DMS53 (cell line): ENCODE data around the gene SFI1.
"Not testable (repeated sequence)": the region's sequence is repeated elsewhere in the genome, so short reads cannot be mapped to it uniquely, and the experiment has no call there.

ENCODE experiments used
- DNase-seq: peaks from one replicate; lab custom pipeline; 2025; lab: John Stamatoyannopoulos, UW

The SFI1 gene

DNA sequence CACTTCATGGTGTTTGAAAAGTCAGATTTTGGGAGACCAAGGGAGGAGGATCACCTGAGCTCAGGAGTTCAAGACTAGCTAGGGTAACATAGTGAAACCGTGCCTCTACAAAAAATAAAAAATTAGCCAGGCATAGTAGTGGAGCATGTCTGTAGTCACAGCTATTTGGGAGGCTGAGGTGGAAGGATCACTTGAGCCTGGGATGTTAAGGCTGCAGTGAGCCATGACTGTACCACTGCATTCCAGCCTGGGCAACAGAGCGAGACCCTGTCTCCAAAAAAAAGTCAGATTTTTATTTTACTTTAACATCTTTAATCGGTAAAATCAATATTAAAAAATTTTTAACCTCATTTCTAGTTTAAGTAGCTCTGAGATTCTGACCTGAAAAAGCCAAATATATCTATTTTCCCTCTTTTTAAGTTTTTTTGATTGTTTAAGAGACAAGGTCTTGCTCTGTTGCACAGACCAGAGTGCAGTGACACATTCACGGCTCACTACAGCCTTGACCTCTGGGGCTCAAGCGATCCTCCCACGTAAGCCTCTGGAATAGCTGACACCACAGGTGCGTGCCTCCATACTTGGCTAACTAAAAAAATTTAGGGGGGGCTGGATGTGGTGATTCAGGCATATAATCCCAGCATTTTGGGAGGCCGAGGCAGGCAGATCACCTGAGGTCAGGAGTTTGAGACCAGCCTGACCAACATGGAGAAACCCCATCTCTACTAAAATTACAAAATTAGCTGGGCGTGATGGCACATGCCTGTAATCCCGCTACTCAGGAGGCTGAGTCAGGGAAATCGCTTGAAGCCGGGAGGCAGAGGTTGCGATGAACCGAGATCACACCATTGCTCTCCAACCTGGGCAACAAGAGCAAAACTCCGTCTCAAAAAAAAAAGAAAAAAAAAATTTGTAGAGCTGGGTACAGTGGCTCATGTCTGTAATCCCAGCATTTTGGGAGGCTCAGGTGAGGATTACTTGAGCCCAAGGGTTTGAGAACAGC, 48.4 kb downstream of the SFI1 start:
- no peak for DNase-seq

DNA sequence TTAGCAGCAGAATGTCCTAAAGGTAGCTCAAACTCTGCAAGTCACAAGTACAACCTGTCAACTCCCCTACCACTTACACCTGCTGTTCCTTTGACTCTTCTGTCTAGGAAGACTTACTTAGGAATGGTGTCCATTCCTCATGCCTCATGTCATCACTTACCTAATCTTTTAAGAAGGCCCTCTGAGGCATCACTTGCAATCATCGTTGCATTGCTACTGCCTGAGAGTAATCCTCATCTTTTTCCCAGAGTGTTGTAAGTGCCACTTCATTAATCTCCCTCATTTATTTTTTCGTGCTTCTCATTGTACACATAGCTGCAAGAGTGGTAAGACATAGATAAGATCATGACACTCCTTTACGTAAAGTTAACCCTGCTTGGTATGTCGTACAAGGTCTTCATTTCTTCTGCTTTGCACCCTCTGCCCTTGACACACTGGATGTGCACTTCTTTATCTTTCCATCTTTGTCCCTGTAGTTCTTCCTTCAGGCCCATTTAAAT, 54.6 kb downstream of the SFI1 start:
- DNase-seq = no peak

DNA sequence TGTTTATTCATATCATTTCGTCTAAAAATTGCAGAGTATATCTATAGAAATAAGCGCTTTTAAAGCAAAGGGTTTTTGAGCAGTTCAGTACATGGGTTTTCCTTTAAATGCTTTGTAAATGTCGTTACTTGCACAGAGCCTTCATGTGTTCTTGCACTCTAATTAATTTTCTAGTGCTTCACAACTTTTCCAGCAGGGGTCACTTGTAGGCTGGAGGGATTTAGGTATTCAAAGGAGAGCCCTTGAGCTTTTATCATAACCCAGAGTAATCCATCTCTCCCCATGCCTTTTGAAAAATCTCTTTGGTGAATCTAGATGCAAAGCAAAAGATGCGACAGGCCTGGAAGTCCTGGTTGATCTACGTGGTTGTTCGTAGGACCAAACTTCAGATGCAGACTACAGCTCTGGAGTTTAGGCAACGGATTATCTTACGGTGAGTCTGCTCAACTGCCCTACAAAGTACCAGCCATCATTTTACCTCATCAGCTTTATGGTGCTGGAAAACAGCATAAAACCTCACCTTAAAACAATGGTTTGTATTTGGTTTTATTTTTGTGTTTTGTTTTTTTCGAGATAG, 60.4 kb downstream of the SFI1 start:
- peak; percentile 32 for DNase-seq

DNA sequence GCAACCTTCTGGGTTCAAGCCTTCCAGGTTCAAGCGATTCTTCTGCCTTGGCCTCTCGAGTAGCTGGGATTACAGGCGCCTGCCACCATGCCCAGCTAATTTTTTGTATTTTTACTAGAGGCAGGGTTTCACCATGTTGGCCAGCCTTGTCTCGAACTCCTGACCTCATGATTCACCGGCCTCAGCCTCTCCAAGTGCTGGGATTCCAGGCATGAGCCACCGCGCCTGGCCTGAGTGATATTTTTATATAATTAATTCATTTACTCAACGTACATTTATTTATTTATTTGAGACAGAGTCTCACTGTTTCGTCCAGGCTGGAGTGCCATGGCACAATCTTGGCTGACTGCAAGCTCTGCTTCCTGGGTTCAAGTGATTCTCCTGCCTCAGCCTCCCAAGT, 62.2 kb downstream of the SFI1 start:
- not testable (repeated sequence) for DNase-seq

DNA sequence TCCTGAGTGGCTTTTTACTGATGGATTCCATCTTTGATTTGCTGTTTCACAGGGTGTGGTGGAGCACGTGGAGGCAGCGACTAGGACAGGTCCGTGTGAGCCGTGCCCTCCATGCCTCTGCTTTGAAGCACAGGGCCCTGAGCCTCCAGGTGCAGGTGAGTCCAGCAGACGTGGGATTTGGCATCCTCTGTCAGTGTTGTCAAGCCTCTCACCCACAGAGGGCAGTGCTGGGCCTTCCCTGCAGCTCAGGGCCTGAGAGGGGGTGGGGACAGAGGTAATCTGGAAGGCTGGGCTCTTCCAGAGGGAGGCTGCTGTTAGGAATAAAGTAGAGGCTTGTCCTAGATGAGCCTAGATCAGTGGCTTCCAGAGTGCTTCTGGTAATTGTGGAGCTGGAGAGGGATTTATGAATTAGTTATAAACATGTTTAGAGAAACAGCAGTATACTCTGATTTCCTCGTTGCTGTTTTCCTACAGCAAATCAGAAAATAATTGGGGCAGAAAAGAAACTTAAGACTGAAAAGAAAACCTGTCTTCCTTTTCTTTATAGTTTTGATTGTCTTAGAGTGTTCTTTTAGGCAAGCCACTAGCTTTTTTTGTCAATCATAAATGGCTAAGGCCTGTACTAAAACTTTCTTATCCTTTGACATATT, 65.0 kb downstream of the SFI1 start:
- peak; percentile 84 for DNase-seq

DNA sequence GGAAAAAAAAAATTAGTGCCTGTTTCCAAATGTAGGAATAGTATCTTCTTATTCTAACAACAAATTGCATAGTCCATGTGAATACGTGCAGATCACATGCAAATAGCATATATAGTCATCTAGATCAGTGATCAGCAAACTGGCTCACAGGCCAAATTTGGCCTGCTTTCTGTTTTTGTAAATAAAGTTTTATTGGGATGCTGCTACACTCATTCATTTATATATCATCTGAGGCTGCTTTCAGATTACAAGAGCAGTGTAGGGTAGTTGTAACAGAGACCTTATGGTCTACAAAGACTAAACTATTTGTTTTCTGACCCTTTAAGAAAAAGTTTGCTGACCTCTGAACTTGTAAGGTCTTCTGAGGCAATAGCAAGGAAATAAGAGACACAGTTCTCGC, 65.6 kb downstream of the SFI1 start:
- no peak for DNase-seq

DNA sequence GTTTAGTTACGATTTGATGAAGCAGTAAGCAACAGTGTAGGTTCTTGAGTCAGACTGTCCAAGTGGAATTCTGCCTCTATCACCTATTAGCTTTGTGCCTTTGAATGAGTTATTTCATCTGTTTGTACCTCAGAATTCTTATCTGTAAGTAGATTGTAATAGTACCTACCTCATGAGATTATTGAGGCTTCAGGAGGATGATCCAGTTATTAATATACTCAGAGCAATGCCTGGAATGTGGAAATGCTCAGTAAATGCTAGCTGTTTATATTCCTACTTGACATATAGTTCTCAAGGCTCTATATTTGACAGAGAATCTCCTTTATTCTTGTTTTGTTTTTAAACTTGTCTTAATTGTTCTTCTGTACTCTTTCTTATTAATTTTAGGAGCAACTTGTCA, 70.1 kb downstream of the SFI1 start:
- no peak for DNase-seq

DNA sequence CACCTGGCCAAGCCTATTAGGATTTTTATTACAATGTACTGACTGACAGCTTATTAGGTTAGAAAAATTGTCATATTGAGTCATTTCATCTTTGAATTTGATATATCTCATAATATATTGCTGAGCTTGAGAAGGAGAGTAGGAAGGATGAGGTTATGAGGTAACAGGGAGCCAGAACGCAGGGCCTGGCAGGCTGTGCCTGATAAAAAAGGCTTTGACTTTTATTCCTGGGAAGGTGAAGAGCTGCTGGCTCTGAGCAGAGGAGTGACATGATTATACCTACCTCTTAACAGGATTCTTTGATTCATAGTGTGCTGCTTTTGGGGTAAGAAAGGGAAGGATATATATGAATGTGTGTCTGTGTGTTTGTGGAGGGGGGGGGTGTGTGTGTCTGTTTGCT, 70.9 kb downstream of the SFI1 start:
- DNase-seq = no peak

DNA sequence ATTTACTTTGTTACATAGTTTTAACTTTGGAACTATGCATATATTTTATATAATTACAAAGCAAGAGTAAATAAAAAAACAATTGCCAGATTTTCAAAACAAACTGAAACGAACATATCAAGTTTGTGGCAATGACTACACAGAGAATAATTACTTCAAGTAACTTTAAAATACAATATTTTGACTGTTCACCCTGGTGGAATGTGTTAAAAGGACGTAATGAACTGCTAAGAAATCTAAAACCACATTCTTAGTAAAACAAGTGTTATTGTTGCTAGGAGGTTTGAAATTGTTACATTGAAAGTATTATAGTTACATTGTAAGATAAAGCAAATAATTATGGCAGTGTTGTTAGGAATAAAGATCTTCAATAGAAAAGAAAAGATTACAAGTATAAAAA, 71.4 kb downstream of the SFI1 start:
- DNase-seq = no peak

DNA sequence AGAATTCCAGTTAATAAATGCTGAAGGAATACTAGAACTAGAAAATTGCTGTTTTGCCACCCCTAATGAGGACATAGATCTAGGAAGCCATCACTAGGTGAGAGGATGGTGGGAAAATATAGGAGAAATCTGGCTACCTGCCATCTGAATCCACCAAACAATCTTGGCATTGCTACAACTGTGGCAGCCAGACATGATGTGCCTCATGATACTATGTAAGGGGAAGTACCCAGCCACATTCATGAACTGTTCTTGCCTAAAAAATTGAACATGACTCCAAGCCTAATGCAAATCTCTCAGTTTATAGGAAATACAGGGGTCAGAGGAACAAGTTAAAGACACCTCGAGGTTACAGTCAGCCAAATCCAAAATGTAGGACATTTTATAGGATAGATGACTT, 72.8 kb downstream of the SFI1 start:
- DNase-seq = no peak

DNA sequence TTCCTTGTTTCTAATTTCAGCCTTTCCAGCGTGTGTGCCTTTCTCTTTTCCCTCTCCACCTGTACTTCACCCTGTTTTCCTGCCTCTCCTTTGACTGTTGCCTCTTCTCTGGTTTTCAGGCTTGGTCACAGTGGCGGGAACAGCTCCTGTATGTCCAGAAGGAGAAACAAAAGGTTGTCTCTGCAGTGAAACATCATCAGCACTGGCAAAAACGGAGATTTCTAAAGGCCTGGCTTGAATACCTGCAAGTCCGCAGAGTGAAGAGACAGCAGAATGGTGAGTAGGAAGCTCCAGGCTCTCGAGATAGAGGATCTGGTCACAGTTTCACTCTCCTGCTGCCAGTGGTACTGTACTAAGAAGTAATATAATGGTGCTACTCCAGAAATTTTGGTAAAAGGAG, 76.6 kb downstream of the SFI1 start:
- no peak for DNase-seq

DNA sequence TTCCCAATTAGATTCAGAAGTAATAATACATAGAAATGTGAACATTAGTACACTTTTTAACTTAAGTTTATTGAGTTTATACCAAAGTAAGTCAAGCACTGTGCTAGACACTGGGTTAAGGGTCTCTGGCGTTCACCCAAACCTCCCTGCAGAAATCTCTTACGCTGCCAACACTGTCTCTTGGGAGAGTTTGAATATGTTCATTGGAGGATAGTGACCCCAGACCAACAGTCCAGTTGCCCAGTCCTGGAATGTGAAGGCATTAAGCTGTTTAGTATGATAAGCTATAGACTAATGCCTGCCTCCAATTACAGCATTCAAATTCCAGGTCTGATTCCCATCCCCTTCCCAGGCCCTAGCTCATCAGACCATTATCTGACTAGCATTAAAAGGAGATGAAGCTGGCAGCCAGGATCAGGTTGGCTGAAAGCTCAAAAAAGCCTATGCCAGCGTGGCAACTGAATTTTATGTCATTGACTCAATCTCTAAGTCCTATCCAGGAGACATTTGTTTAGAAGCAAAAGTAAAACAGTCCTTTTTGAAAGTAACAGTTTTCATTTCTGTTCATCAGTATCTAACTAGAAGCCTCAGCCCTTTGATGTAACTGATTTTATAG, 77.8 kb downstream of the SFI1 start:
- no peak for DNase-seq

DNA sequence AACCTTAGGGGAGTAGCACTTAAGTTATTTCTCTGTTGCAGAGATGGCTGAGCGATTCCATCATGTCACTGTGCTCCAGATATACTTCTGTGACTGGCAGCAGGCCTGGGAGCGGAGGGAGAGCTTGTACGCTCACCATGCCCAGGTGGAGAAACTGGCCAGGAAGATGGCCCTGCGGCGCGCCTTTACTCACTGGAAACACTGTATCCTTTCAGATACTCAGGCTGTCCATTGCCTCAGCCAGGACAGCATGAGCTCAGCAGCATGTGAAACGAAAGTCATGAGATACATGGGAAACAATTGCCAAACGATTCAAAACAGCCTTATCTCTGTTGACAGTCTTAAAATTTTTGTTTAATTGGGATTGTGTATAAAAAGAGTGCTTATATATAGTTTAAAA, 78.9 kb downstream of the SFI1 start:
- no peak for DNase-seq

DNA sequence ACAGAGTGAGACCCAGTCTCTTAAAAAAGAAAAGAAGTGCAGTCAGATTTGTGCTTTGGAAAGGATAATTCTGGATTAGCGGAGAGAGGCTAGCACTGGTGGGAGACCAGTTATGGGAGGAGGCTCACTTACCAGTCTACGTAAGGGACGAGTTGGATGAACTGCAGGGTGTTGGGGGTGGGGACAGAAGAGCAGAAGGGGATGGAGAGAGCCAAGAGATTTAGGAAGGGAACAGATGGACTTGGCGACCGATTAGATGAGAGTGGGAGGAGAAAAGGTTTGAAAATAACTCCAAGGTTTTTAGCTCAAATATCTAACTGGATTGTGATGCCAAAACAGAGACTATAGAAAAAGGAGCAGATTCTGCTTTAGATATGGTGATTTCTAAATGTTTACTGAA, 81.4 kb downstream of the SFI1 start:
- DNase-seq = no peak

DNA sequence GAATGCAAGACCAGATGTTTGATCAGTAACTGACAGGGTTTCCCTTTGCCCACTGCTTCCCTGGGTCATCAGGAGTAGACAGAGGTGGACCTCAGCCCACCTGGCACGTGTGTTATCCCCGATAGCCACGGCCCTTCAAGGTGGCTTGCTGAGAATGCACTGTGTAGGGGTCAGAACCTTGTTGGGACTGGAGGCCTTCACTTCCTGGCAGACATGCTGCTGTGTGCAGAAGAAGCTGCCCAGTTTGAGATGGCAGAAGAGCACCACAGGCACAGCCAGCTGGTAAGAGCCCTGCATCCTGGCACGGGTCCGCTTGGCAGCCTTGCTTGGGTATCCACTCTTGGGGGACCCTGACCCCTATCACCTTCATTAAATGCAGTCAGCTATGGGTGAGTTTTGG, 81.8 kb downstream of the SFI1 start:
- no peak for DNase-seq

DNA sequence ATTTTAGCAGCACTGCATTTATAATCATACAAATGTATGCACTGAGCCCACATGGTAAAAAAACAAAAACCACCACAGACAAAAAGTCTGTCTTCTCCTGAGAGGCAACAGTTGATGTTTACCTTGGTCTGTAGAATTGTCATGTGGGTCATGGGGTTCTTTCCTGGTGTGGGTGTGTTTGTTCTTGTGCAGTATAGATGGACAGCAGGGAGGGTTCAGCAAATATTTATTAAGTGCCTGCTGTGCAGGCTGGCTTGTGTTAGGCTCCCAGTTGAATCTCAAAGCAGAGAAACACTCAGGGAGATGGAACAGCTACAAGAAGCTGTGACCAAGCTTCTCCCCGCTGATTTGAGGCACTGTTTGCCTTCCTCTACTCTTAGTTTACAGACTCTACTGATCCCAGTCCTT, 83.5 kb downstream of the SFI1 start:
- DNase-seq = peak; percentile 81

DNA sequence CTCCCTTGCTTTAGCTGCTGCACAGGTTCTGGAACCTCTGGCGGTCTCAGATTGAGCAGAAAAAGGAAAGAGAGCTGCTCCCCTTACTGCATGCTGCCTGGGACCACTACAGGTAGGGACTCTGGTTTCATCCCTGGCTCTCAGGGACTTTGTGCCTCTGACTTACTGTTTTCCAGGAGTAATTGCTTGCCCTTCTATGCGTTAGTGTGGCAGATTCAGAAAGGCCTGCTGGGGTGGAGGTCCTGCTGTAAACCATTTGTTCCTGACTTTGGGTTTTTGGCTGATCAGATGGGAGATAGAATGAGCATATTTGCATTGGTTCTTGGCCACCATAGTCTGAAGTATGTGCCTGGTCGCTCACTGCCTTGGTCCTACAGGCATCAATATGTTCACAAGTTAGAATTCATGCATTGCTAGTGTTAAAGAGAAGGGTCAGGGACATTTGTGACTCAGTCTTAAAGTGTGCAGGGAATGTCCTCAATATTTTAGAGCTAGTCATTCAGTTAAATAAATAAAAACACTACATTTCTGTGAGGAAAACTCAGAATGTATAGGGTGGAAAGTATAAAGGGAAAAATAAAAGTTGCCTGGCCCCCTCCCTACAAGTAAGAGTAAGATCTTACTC, 87.6 kb downstream of the SFI1 start:
- DNase-seq = no peak

DNA sequence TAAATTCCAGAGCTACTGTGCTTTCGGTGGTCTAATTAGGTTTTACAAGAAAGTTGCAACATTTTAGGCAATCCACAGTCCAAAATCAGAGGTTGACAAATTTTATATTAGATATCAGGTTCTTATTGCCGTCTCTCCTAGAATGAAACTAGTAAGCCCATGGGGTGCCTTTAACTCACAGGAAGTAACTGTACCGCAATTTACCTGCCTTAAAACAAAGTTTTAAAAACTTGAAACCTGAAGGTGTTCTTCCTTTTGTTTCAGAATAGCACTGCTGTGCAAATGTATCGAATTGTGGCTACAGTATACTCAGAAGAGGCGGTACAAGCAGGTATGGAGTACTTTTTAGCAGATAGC, 88.4 kb downstream of the SFI1 start:
- no peak for DNase-seq

DNA sequence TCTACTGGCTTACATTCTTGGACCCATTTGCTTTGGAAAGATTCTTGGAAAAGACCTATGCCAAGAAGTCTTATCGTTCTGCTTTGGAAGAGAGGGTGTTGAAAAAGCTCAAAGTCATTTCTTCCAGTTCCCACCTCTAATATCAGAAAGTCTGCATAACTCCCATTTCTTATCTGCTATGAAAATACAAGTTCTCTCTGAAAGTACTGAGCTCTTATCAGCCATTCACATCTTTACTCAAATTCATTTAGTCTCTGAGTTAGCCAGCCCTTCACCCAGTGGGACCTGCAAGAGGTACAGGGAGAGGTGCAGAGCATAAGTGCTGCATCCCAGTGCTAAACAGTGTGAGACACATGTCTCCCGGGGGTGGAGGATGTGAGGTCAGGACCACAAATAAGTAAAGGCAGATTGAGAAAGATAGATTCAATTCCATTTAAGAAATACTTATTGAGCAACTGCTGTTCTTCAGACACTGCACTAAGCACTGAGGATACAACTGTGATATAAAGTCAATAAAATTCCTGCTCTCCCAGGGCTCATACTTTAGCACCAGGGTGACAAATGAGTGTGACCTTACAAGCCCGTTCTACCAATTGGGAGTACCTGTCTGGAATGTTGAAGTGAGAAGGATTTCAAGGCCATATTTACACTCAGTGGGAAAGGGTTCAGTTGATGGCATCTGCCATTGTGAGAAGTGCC, 89.0 kb downstream of the SFI1 start:
- no peak for DNase-seq

DNA sequence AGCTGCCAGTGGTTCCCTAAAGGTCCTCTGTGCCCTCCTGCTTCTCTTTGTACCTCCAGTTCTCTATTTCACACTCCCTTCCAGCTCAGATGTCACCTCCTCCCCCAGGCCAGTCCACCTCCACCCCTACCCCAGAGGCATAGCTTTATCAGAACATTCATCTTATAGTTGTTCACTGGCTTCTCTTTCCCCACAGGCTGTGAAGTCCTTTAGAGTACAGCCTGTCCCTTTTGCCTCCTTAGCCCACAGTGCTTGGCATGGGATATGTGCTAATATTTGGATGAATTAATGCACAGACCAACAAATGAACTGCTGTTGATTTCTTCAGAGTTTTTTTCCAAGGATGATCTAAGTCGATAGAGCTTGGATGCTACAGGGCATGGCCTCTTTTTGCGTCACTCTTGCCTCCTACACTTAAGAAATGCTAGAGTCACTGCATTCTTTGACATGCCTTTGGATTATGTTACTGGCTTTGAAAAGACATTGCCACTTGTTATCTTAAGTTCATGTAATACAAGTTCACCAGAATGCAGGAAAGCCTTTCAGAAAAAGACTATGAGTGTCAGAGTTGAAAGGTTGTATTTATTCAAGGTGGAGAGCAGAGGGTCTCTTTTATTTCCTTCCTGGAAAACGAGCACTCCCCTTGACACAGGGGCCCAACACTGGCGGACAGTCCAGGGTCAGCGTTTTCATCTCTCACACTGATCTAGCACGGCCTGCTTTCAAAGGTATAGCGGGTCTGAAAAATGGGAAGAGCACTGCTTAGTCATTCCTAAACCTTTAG, 90.0 kb downstream of the SFI1 start:
- DNase-seq = no peak
